HL-60 (cell line): ENCODE results near the gene GABRB3.

Experiments
- DNase-seq, 2 experiments: peaks; one replicate each; pipeline ENCODE4 v3.0.0-alpha.2; 2010 to 2020; ENCODE audit warnings: low read depth in 1 of 2, low spot score in 1 of 2
- H3K27ac ChIP-seq: fragments of 250-450 bp; sonication (Bioruptor Pico); replicated peaks from 2 replicates; pipeline ENCODE4 v1.5.1; 2020; ENCODE audit warnings: mild to moderate bottlenecking, moderate library complexity
- H3K27me3 ChIP-seq: fragments of 250-450 bp; sonication (Bioruptor Pico); 2 replicates; pipeline ENCODE4 v1.5.1; 2021; ENCODE audit warnings: mild to moderate bottlenecking, moderate library complexity; ENCODE audit not compliant: insufficient read depth, poor library complexity, severe bottlenecking
- H3K4me3 ChIP-seq: replicated peaks from 2 replicates; pipeline ENCODE4 v1.5.1; 2011; ENCODE audit warnings: mild to moderate bottlenecking, control low read depth, low read length; ENCODE audit not compliant: insufficient read depth
- CTCF ChIP-seq: IDR thresholded peaks from one replicate; pipeline ENCODE4 v1.5.1; 2011; ENCODE audit warnings: low read length, control low read depth, inconsistent platforms; ENCODE audit not compliant: insufficient read depth
- GABPA ChIP-seq: IDR thresholded peaks from 2 replicates; pipeline ENCODE4 v1.6.1; 2012; ENCODE audit warnings: low read depth
- POLR2AphosphoS5 ChIP-seq: IDR thresholded peaks from 2 replicates; pipeline ENCODE4 v1.6.1; 2012; ENCODE audit warnings: low read depth
- REST ChIP-seq: IDR thresholded peaks from 2 replicates; pipeline ENCODE4 v1.6.1; 2012; ENCODE audit warnings: low read depth; ENCODE audit not compliant: insufficient replicate concordance
- SPI1 ChIP-seq: IDR thresholded peaks from 2 replicates; pipeline ENCODE4 v1.6.1; 2012; ENCODE audit warnings: low read depth, mild to moderate bottlenecking, borderline replicate concordance

GABRB3 gene

GRCh38 chr15:26555898-26556297 is 217.0 kb downstream of the GABRB3 start:
- H3K27ac ChIP-seq, result no peak overlapping the region
- H3K27me3 ChIP-seq, result no peaks in the 10 kb centered on the region
- TF ChIP-seq REST, result no peak
- DNase-seq, result no peak
- no peak overlapping the region for H3K4me3 ChIP-seq

- Histone ChIP-seq H3K27ac (no peak overlapping the region), H3K4me3 (no peak overlapping the region), H3K27me3 (no peaks in the 10 kb centered on the region)
- TF ChIP-seq GABPA (no peak), CTCF (no peak), REST (no peak), SPI1 (no peak), POLR2AphosphoS5 (no peak)
- no peak for DNase-seq
Observed at GRCh38 chr15:26551473-26551872, 221.4 kb downstream of the GABRB3 start.

GRCh38 chr15:26550880-26551279 is 222.0 kb downstream of the GABRB3 start:
- Histone ChIP-seq H3K27ac (no peak overlapping the region), H3K4me3 (no peak overlapping the region), H3K27me3 (no peaks in the 10 kb centered on the region)
- DNase-seq, result no peak
- TF ChIP-seq POLR2AphosphoS5 (no peak), REST (no peak), SPI1 (no peak), GABPA (no peak), CTCF (no peak)

GRCh38 chr15:26537663-26538062 is 235.2 kb downstream of the GABRB3 start:
- TF ChIP-seq GABPA (no peak), CTCF (no peak), SPI1 (no peak), REST (no peak), POLR2AphosphoS5 (no peak)
- H3K27ac ChIP-seq, result no peak overlapping the region
- no peak for DNase-seq
- H3K4me3 ChIP-seq, result no peak overlapping the region
- H3K27me3 ChIP-seq, result no peaks in the 10 kb centered on the region
